H9 (cell line): Measurements from ENCODE around the gene PARD6G. TPM values are rescaled to one million over a fixed set of nuclear protein-coding genes. Genes with fewer than 3 reads are reported as not detected.
"Not testable (repeated sequence)": the region's sequence is repeated elsewhere in the genome, so short reads cannot be mapped to it uniquely, and the experiment has no call there.

ENCODE experiments used
- DNase-seq: peaks from one replicate; pipeline ENCODE4 v3.0.0-alpha.2; 2017
- H2AFZ ChIP-seq: one replicate; pipeline ENCODE4 v1.6.1; 2013; ENCODE audit warnings: mild to moderate bottlenecking, low read length, control low read depth, moderate library complexity
- H2AK5ac ChIP-seq: 2 replicates; pipeline ENCODE4 v1.6.1; 2013; ENCODE audit warnings: low read length, control low read depth, mixed read lengths; ENCODE audit not compliant: insufficient read length
- H2BK120ac ChIP-seq: one replicate; pipeline ENCODE4 v1.6.1; 2013; ENCODE audit warnings: low read depth, mild to moderate bottlenecking, low read length, control low read depth, inconsistent platforms; ENCODE audit not compliant: poor library complexity, severe bottlenecking
- H2BK12ac ChIP-seq: 2 replicates; pipeline ENCODE4 v1.6.1; 2013; ENCODE audit warnings: low read length, control low read depth, mixed read lengths, low read depth; ENCODE audit not compliant: insufficient read length
- H2BK15ac ChIP-seq: 2 replicates; pipeline ENCODE4 v1.6.1; 2013; ENCODE audit warnings: low read depth, low read length, control low read depth
- H2BK20ac ChIP-seq: one replicate; pipeline ENCODE4 v1.6.1; 2013; ENCODE audit warnings: low read depth, mild to moderate bottlenecking, low read length, control low read depth, inconsistent platforms; ENCODE audit not compliant: poor library complexity, severe bottlenecking
- H2BK5ac ChIP-seq: 2 replicates; pipeline ENCODE4 v1.6.1; 2013; ENCODE audit warnings: low read length, control low read depth, mixed read lengths; ENCODE audit not compliant: insufficient read length
- H3K14ac ChIP-seq: 2 replicates; pipeline ENCODE4 v1.6.1; 2013; ENCODE audit warnings: low read length, control low read depth; ENCODE audit not compliant: insufficient read depth
- H3K18ac ChIP-seq: 2 replicates; pipeline ENCODE4 v1.6.1; 2013; ENCODE audit warnings: low read depth, mild to moderate bottlenecking, mixed read lengths, low read length, control low read depth; ENCODE audit not compliant: insufficient read length
- H3K23ac ChIP-seq: 2 replicates; pipeline ENCODE4 v1.6.1; 2013; ENCODE audit warnings: low read length, control low read depth, mixed read lengths, low read depth; ENCODE audit not compliant: insufficient read length
- H3K23me2 ChIP-seq: 2 replicates; pipeline ENCODE4 v1.6.1; 2013; ENCODE audit warnings: low read depth, mild to moderate bottlenecking, mixed read lengths, low read length, control low read depth; ENCODE audit not compliant: insufficient read length, poor library complexity, severe bottlenecking
- H3K27ac ChIP-seq: 2 replicates; pipeline ENCODE4 v1.5.1; 2013; ENCODE audit warnings: low read length, control low read depth, mixed read lengths, low read depth; ENCODE audit not compliant: insufficient read length
- H3K27me3 ChIP-seq: 2 replicates; pipeline ENCODE4 v1.6.1; 2013; ENCODE audit warnings: low read length, control low read depth, inconsistent platforms; ENCODE audit not compliant: insufficient read depth
- H3K4ac ChIP-seq: 2 replicates; pipeline ENCODE4 v1.6.1; 2013; ENCODE audit warnings: low read depth, mild to moderate bottlenecking, control low read depth, inconsistent platforms, low read length, moderate library complexity
- H3K4me1 ChIP-seq: 2 replicates; pipeline ENCODE4 v1.6.1; 2013; ENCODE audit warnings: low read length, control low read depth, inconsistent platforms; ENCODE audit not compliant: insufficient read depth
- H3K4me2 ChIP-seq: 2 replicates; pipeline ENCODE4 v1.6.1; 2013; ENCODE audit warnings: low read length, control low read depth, mixed read lengths; ENCODE audit not compliant: insufficient read length, insufficient read depth
- H3K56ac ChIP-seq: 2 replicates; pipeline ENCODE4 v1.6.1; 2013; ENCODE audit warnings: low read depth, mild to moderate bottlenecking, mixed read lengths, low read length, control low read depth; ENCODE audit not compliant: insufficient read length
- H3K79me1 ChIP-seq: 2 replicates; pipeline ENCODE4 v1.6.1; 2013; ENCODE audit warnings: low read depth, mild to moderate bottlenecking, moderate library complexity, low read length, control low read depth, inconsistent platforms; ENCODE audit not compliant: insufficient read depth, poor library complexity, severe bottlenecking
- H3K79me2 ChIP-seq: 2 replicates; pipeline ENCODE4 v1.6.1; 2013; ENCODE audit warnings: low read length, control low read depth, inconsistent platforms; ENCODE audit not compliant: insufficient read depth
- H3K9ac ChIP-seq: 2 replicates; pipeline ENCODE4 v1.6.1; 2013; ENCODE audit warnings: low read length, control low read depth, mixed read lengths; ENCODE audit not compliant: insufficient read length; ENCODE audit errors: extremely low read depth
- H3K9me3 ChIP-seq: one replicate; pipeline ENCODE4 v1.6.1; 2013; ENCODE audit warnings: low read depth, low read length, inconsistent platforms; ENCODE audit not compliant: control insufficient read depth
- H3T11ph ChIP-seq: one replicate; pipeline ENCODE4 v1.6.1; 2013; ENCODE audit warnings: mild to moderate bottlenecking, low read length, control low read depth, inconsistent platforms
- H4K20me1 ChIP-seq: one replicate; pipeline ENCODE4 v1.6.1; 2013; ENCODE audit not compliant: control insufficient read depth, insufficient read length, insufficient read depth
- H4K5ac ChIP-seq: 2 replicates; pipeline ENCODE4 v1.6.1; 2013; ENCODE audit warnings: low read depth, mild to moderate bottlenecking, mixed read lengths, low read length, control low read depth; ENCODE audit not compliant: insufficient read length
- H4K8ac ChIP-seq: replicated peaks from 2 replicates; pipeline ENCODE4 v1.6.1; 2013; ENCODE audit warnings: low read length, control low read depth, mixed read lengths, low read depth; ENCODE audit not compliant: insufficient read length
- H4K91ac ChIP-seq: 2 replicates; pipeline ENCODE4 v1.6.1; 2013; ENCODE audit warnings: low read depth, mild to moderate bottlenecking, moderate library complexity, mixed read lengths, low read length, control low read depth; ENCODE audit not compliant: insufficient read length
- H3K27ac Mint-ChIP-seq, 3 experiments: 2 replicates in 2 of 3; 3 replicates in 1 of 3; pipeline ENCODE4 v1.8.0; 2020 to 2021; ENCODE audit warnings: mixed read lengths in 3 of 3, mild to moderate bottlenecking in 1 of 3, moderate library complexity in 1 of 3
- H3K27me3 Mint-ChIP-seq: 2 replicates; pipeline ENCODE4 v1.8.0; 2021; ENCODE audit warnings: low read depth, mild to moderate bottlenecking, moderate library complexity, mixed read lengths
- H3K36me3 Mint-ChIP-seq, 3 experiments: 2 replicates in 2 of 3; 3 replicates in 1 of 3; pipeline ENCODE4 v1.8.0; 2020 to 2021; ENCODE audit warnings: low read depth in 3 of 3, mixed read lengths in 3 of 3; ENCODE audit not compliant: insufficient read depth in 1 of 3
- H3K4me1 Mint-ChIP-seq, 2 experiments: 2 replicates each; pipeline ENCODE4 v1.8.0; 2020; ENCODE audit warnings: mixed read lengths in 2 of 2
- H3K4me3 Mint-ChIP-seq, 2 experiments: 2 replicates in 1 of 2; 3 replicates in 1 of 2; pipeline ENCODE4 v1.8.0; 2020 to 2021; ENCODE audit warnings: mild to moderate bottlenecking in 2 of 2, mixed read lengths in 2 of 2, moderate library complexity in 1 of 2
- H3K9me3 Mint-ChIP-seq, 2 experiments: 2 replicates in 1 of 2; 3 replicates in 1 of 2; pipeline ENCODE4 v1.8.0; 2020; ENCODE audit warnings: mild to moderate bottlenecking in 2 of 2, mixed read lengths in 2 of 2, moderate library complexity in 1 of 2
- WGBS: extraction: QIAGEN DNeasy Blood & Tissue Kit; methylation state at CpG from one replicate; pipeline ENCODE4 v1.1.7; 2013; ENCODE audit warnings: missing lambda C conversion rate, low lambda C conversion rate, mixed read lengths; ENCODE audit not compliant: insufficient read length; ENCODE audit errors: extremely low coverage; 5-methylcytosine and 5-hydroxymethylcytosine counted together
- total RNA-seq: library from RNA; stranded (reverse); gene quantifications from 2 replicates; pipeline ENCODE4 v1.2.1, GENCODE V29; 2021
- TF ChIP-seq, protein P1 (sequence below): fragments of 200-600 bp; sonication (generic); conservative IDR thresholded peaks from 3 replicates; pipeline ENCODE4 v1.8.0; 2021; ENCODE audit warnings: antibody characterized with exemption, mild to moderate bottlenecking

Gene PARD6G
- total RNA-seq, 1 experiment from 2014 or later: 11.2 TPM

DNA sequence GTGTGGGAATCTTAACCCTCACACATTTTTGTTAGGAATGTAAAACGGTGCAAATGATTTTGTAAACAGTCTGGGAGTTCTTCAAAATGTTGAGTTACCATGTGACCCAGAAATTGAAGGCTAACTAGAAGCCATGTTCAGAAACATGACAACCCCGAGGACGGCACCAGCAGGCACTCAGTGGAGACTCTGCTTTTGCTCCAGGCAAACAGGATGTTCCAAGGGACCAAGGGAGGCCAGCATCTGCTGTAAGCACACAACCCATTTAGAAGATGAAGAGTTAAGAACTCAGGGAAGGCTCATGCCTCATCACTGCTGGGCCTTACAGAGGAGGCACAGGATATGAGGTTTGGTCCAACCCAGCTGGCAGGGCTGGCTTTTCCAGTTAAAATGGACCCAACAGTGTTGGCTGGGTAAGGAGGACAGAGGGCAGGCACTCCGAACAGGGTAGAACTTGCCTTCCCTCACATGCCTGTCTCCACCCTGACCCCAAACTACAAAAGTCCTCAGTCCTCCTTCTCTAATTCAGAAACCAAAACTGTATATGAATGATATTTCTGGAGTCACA lies 23.6 kb downstream of the PARD6G start:
- Histone ChIP-seq H3K4me1 (0 out of 2 replicates have a peak, but pooled peaks cover 2% of the 10 kb centered on the region), H4K8ac (no peak overlapping the region), H3K23me2 (no peaks in the 10 kb centered on the region), H3K9me3 (no peaks in the 10 kb centered on the region), H4K91ac (no peak overlapping the region), H3K56ac (no peak overlapping the region), H3K79me2 (no peaks in the 10 kb centered on the region), H3K27me3 (no peaks in the 10 kb centered on the region), H2AK5ac (no peak overlapping the region), H3T11ph (no peak overlapping the region), H3K27ac (no peak overlapping the region), H3K18ac (no peak overlapping the region), H3K4me2 (no peak overlapping the region), H2BK15ac (no peak overlapping the region), H2BK120ac (no peak overlapping the region), H3K9ac (no peak overlapping the region), H2BK20ac (no peak overlapping the region), H3K4ac (no peak overlapping the region), H2BK5ac (no peak overlapping the region), H4K5ac (no peak overlapping the region), H4K20me1 (no peaks in the 10 kb centered on the region), H3K23ac (no peak overlapping the region), H3K14ac (no peak overlapping the region), H2BK12ac (no peak overlapping the region), H2AFZ (no peak overlapping the region), H3K79me1 (no peaks in the 10 kb centered on the region)
- H3K9me3 Mint-ChIP-seq: peaks cover under 1 to 12% of the 10 kb centered on the region in 2 experiments; a peak in 4 of 5 replicates
- TF ChIP-seq, protein P1, sequence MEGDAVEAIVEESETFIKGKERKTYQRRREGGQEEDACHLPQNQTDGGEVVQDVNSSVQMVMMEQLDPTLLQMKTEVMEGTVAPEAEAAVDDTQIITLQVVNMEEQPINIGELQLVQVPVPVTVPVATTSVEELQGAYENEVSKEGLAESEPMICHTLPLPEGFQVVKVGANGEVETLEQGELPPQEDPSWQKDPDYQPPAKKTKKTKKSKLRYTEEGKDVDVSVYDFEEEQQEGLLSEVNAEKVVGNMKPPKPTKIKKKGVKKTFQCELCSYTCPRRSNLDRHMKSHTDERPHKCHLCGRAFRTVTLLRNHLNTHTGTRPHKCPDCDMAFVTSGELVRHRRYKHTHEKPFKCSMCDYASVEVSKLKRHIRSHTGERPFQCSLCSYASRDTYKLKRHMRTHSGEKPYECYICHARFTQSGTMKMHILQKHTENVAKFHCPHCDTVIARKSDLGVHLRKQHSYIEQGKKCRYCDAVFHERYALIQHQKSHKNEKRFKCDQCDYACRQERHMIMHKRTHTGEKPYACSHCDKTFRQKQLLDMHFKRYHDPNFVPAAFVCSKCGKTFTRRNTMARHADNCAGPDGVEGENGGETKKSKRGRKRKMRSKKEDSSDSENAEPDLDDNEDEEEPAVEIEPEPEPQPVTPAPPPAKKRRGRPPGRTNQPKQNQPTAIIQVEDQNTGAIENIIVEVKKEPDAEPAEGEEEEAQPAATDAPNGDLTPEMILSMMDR: no peak
- H3K4me1 Mint-ChIP-seq: peaks cover 18 to 23% of the 10 kb centered on the region in 2 experiments
- H3K27ac Mint-ChIP-seq: no peak overlapping the region
- peaks cover under 1 to 6% (median 3%) of the 10 kb centered on the region in 3 experiments; a peak in 5 of 7 replicates for H3K36me3 Mint-ChIP-seq
- H3K27me3 Mint-ChIP-seq: no peaks in the 10 kb centered on the region
- no CpG with 5 or more reads among the region's 4 CpGs for WGBS
- no peak overlapping the region for H3K4me3 Mint-ChIP-seq
- no peak for DNase-seq

DNA sequence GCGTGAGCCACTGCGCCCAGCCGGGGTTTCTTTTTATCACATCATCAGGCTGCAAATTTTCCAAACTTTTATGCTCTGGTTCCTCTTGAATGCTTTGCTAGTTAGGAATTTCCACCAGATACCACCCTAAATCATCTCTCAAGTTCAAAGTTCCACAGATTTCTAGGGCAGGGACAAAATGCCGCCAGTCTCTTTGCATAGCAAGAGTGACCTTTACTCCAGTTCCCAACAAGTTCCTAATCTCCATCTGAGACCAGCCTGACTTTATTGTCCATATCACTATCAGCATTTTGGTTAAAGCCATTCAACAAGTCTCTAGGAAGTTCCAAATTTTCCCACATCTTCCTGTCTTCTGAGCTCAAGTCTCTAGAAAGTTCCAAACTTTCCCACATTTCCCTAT lies 27.8 kb downstream of the PARD6G start:
- not testable (repeated sequence) for H4K5ac ChIP-seq, H3K4ac ChIP-seq, H2BK15ac ChIP-seq, H4K91ac ChIP-seq, H3K56ac ChIP-seq, H3K27ac ChIP-seq, H2BK12ac ChIP-seq, H4K20me1 ChIP-seq, H4K8ac ChIP-seq, H3K9ac ChIP-seq, H3K79me2 ChIP-seq, DNase-seq, H3K27ac Mint-ChIP-seq, H2BK120ac ChIP-seq, H3K4me3 Mint-ChIP-seq, H3T11ph ChIP-seq, H2BK20ac ChIP-seq, H2AK5ac ChIP-seq, H3K4me1 ChIP-seq, H2BK5ac ChIP-seq, H3K23ac ChIP-seq, H3K4me2 ChIP-seq, H3K18ac ChIP-seq, H3K9me3 ChIP-seq, H3K23me2 ChIP-seq, H3K27me3 ChIP-seq, H3K27me3 Mint-ChIP-seq, H3K36me3 Mint-ChIP-seq, H3K79me1 ChIP-seq, H3K14ac ChIP-seq, H2AFZ ChIP-seq
- WGBS: no CpG with 5 or more reads among the region's 4 CpGs
- H3K4me1 Mint-ChIP-seq: peaks cover 0 to 11% of the 10 kb centered on the region in 2 experiments; a peak in 3 of 4 replicates
- peaks cover 4 to 17% of the 10 kb centered on the region in 2 experiments; a peak in 4 of 5 replicates for H3K9me3 Mint-ChIP-seq
